H9 (cell line): Measurements from ENCODE around the gene DYRK1A. TPM values are rescaled to one million over a fixed set of nuclear protein-coding genes. Genes with fewer than 3 reads are reported as not detected.

ENCODE experiments used
- DNase-seq: peaks from one replicate; pipeline ENCODE4 v3.0.0-alpha.2; 2017
- H2AFZ ChIP-seq: one replicate; pipeline ENCODE4 v1.6.1; 2013; ENCODE audit warnings: mild to moderate bottlenecking, low read length, control low read depth, moderate library complexity
- H2AK5ac ChIP-seq: 2 replicates; pipeline ENCODE4 v1.6.1; 2013; ENCODE audit warnings: low read length, control low read depth, mixed read lengths; ENCODE audit not compliant: insufficient read length
- H2BK120ac ChIP-seq: one replicate; pipeline ENCODE4 v1.6.1; 2013; ENCODE audit warnings: low read depth, mild to moderate bottlenecking, low read length, control low read depth, inconsistent platforms; ENCODE audit not compliant: poor library complexity, severe bottlenecking
- H2BK12ac ChIP-seq: 2 replicates; pipeline ENCODE4 v1.6.1; 2013; ENCODE audit warnings: low read length, control low read depth, mixed read lengths, low read depth; ENCODE audit not compliant: insufficient read length
- H2BK15ac ChIP-seq: 2 replicates; pipeline ENCODE4 v1.6.1; 2013; ENCODE audit warnings: low read depth, low read length, control low read depth
- H2BK20ac ChIP-seq: one replicate; pipeline ENCODE4 v1.6.1; 2013; ENCODE audit warnings: low read depth, mild to moderate bottlenecking, low read length, control low read depth, inconsistent platforms; ENCODE audit not compliant: poor library complexity, severe bottlenecking
- H2BK5ac ChIP-seq: 2 replicates; pipeline ENCODE4 v1.6.1; 2013; ENCODE audit warnings: low read length, control low read depth, mixed read lengths; ENCODE audit not compliant: insufficient read length
- H3K14ac ChIP-seq: 2 replicates; pipeline ENCODE4 v1.6.1; 2013; ENCODE audit warnings: low read length, control low read depth; ENCODE audit not compliant: insufficient read depth
- H3K18ac ChIP-seq: 2 replicates; pipeline ENCODE4 v1.6.1; 2013; ENCODE audit warnings: low read depth, mild to moderate bottlenecking, mixed read lengths, low read length, control low read depth; ENCODE audit not compliant: insufficient read length
- H3K23ac ChIP-seq: 2 replicates; pipeline ENCODE4 v1.6.1; 2013; ENCODE audit warnings: low read length, control low read depth, mixed read lengths, low read depth; ENCODE audit not compliant: insufficient read length
- H3K23me2 ChIP-seq: 2 replicates; pipeline ENCODE4 v1.6.1; 2013; ENCODE audit warnings: low read depth, mild to moderate bottlenecking, mixed read lengths, low read length, control low read depth; ENCODE audit not compliant: insufficient read length, poor library complexity, severe bottlenecking
- H3K27ac ChIP-seq: 2 replicates; pipeline ENCODE4 v1.5.1; 2013; ENCODE audit warnings: low read length, control low read depth, mixed read lengths, low read depth; ENCODE audit not compliant: insufficient read length
- H3K27me3 ChIP-seq: 2 replicates; pipeline ENCODE4 v1.6.1; 2013; ENCODE audit warnings: low read length, control low read depth, inconsistent platforms; ENCODE audit not compliant: insufficient read depth
- H3K4ac ChIP-seq: 2 replicates; pipeline ENCODE4 v1.6.1; 2013; ENCODE audit warnings: low read depth, mild to moderate bottlenecking, control low read depth, inconsistent platforms, low read length, moderate library complexity
- H3K4me1 ChIP-seq: 2 replicates; pipeline ENCODE4 v1.6.1; 2013; ENCODE audit warnings: low read length, control low read depth, inconsistent platforms; ENCODE audit not compliant: insufficient read depth
- H3K4me2 ChIP-seq: 2 replicates; pipeline ENCODE4 v1.6.1; 2013; ENCODE audit warnings: low read length, control low read depth, mixed read lengths; ENCODE audit not compliant: insufficient read length, insufficient read depth
- H3K56ac ChIP-seq: 2 replicates; pipeline ENCODE4 v1.6.1; 2013; ENCODE audit warnings: low read depth, mild to moderate bottlenecking, mixed read lengths, low read length, control low read depth; ENCODE audit not compliant: insufficient read length
- H3K79me1 ChIP-seq: 2 replicates; pipeline ENCODE4 v1.6.1; 2013; ENCODE audit warnings: low read depth, mild to moderate bottlenecking, moderate library complexity, low read length, control low read depth, inconsistent platforms; ENCODE audit not compliant: insufficient read depth, poor library complexity, severe bottlenecking
- H3K79me2 ChIP-seq: 2 replicates; pipeline ENCODE4 v1.6.1; 2013; ENCODE audit warnings: low read length, control low read depth, inconsistent platforms; ENCODE audit not compliant: insufficient read depth
- H3K9ac ChIP-seq: 2 replicates; pipeline ENCODE4 v1.6.1; 2013; ENCODE audit warnings: low read length, control low read depth, mixed read lengths; ENCODE audit not compliant: insufficient read length; ENCODE audit errors: extremely low read depth
- H3K9me3 ChIP-seq: one replicate; pipeline ENCODE4 v1.6.1; 2013; ENCODE audit warnings: low read depth, low read length, inconsistent platforms; ENCODE audit not compliant: control insufficient read depth
- H3T11ph ChIP-seq: one replicate; pipeline ENCODE4 v1.6.1; 2013; ENCODE audit warnings: mild to moderate bottlenecking, low read length, control low read depth, inconsistent platforms
- H4K20me1 ChIP-seq: one replicate; pipeline ENCODE4 v1.6.1; 2013; ENCODE audit not compliant: control insufficient read depth, insufficient read length, insufficient read depth
- H4K5ac ChIP-seq: 2 replicates; pipeline ENCODE4 v1.6.1; 2013; ENCODE audit warnings: low read depth, mild to moderate bottlenecking, mixed read lengths, low read length, control low read depth; ENCODE audit not compliant: insufficient read length
- H4K8ac ChIP-seq: replicated peaks from 2 replicates; pipeline ENCODE4 v1.6.1; 2013; ENCODE audit warnings: low read length, control low read depth, mixed read lengths, low read depth; ENCODE audit not compliant: insufficient read length
- H4K91ac ChIP-seq: 2 replicates; pipeline ENCODE4 v1.6.1; 2013; ENCODE audit warnings: low read depth, mild to moderate bottlenecking, moderate library complexity, mixed read lengths, low read length, control low read depth; ENCODE audit not compliant: insufficient read length
- H3K27ac Mint-ChIP-seq, 3 experiments: 2 replicates in 2 of 3; 3 replicates in 1 of 3; pipeline ENCODE4 v1.8.0; 2020 to 2021; ENCODE audit warnings: mixed read lengths in 3 of 3, mild to moderate bottlenecking in 1 of 3, moderate library complexity in 1 of 3
- H3K27me3 Mint-ChIP-seq: 2 replicates; pipeline ENCODE4 v1.8.0; 2021; ENCODE audit warnings: low read depth, mild to moderate bottlenecking, moderate library complexity, mixed read lengths
- H3K36me3 Mint-ChIP-seq, 3 experiments: 2 replicates in 2 of 3; 3 replicates in 1 of 3; pipeline ENCODE4 v1.8.0; 2020 to 2021; ENCODE audit warnings: low read depth in 3 of 3, mixed read lengths in 3 of 3; ENCODE audit not compliant: insufficient read depth in 1 of 3
- H3K4me1 Mint-ChIP-seq, 2 experiments: 2 replicates each; pipeline ENCODE4 v1.8.0; 2020; ENCODE audit warnings: mixed read lengths in 2 of 2
- H3K4me3 Mint-ChIP-seq, 2 experiments: 2 replicates in 1 of 2; 3 replicates in 1 of 2; pipeline ENCODE4 v1.8.0; 2020 to 2021; ENCODE audit warnings: mild to moderate bottlenecking in 2 of 2, mixed read lengths in 2 of 2, moderate library complexity in 1 of 2
- H3K9me3 Mint-ChIP-seq, 2 experiments: 2 replicates in 1 of 2; 3 replicates in 1 of 2; pipeline ENCODE4 v1.8.0; 2020; ENCODE audit warnings: mild to moderate bottlenecking in 2 of 2, mixed read lengths in 2 of 2, moderate library complexity in 1 of 2
- CTCF ChIP-seq: fragments of 200-600 bp; sonication (generic); conservative IDR thresholded peaks from 3 replicates; pipeline ENCODE4 v1.8.0; 2021; ENCODE audit warnings: antibody characterized with exemption, mild to moderate bottlenecking
- WGBS: extraction: QIAGEN DNeasy Blood & Tissue Kit; methylation state at CpG from one replicate; pipeline ENCODE4 v1.1.7; 2013; ENCODE audit warnings: missing lambda C conversion rate, low lambda C conversion rate, mixed read lengths; ENCODE audit not compliant: insufficient read length; ENCODE audit errors: extremely low coverage; 5-methylcytosine and 5-hydroxymethylcytosine counted together
- total RNA-seq: library from RNA; stranded (reverse); gene quantifications from 2 replicates; pipeline ENCODE4 v1.2.1, GENCODE V29; 2021

DYRK1A gene
- total RNA-seq, 1 experiment from 2014 or later: 73.6 TPM

DNA sequence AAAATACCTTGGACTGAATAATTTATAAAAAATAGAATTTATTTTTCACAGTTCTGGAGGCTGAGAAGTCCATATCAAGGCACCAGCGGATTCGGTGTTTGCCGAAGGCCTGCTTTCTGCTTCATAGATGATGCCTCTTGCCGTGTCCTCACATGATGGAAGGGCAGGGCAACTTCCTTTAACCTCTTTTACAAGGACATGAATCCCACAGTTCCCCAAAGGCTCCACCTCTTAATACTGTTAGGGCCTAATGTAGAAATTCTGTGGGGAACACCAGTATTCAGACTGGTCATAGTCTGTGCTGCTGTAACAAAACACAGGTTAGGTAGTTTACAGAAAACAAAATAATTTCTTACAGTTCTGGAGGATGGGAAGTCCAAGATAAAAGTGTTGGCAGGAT lies 25.9 kb downstream of the DYRK1A start:
- Histone ChIP-seq H2BK5ac (no peak overlapping the region), H3K23me2 (no peaks in the 10 kb centered on the region), H2BK20ac (no peak overlapping the region), H4K20me1 (no peaks in the 10 kb centered on the region), H3K27ac (no peak overlapping the region), H2BK12ac (no peak overlapping the region), H3K9me3 (no peaks in the 10 kb centered on the region), H3K4ac (no peak overlapping the region), H3T11ph (no peak overlapping the region), H3K18ac (no peak overlapping the region), H3K79me1 (peaks cover 16% of the 10 kb centered on the region), H4K91ac (no peak overlapping the region), H3K4me1 (peaks cover 6% of the 10 kb centered on the region; the same call in 1 of the 2 replicates), H3K9ac (no peak overlapping the region), H3K14ac (no peak overlapping the region), H4K8ac (no peak overlapping the region), H2BK120ac (no peak overlapping the region), H4K5ac (no peak overlapping the region), H3K79me2 (peaks cover 74% of the 10 kb centered on the region; the same call in 1 of the 2 replicates), H2BK15ac (no peak overlapping the region), H2AK5ac (no peak overlapping the region), H3K23ac (no peak overlapping the region), H2AFZ (no peak overlapping the region), H3K27me3 (no peaks in the 10 kb centered on the region), H3K4me2 (no peak overlapping the region), H3K56ac (no peak overlapping the region)
- WGBS: no CpG with 5 or more reads among the region's 4 CpGs
- H3K9me3 Mint-ChIP-seq: no peaks in the 10 kb centered on the region
- no peaks in the 10 kb centered on the region for H3K27me3 Mint-ChIP-seq
- H3K27ac Mint-ChIP-seq: no peak overlapping the region; a peak in 1 of 7 replicates
- H3K4me3 Mint-ChIP-seq: no peak overlapping the region
- TF ChIP-seq CTCF: no peak
- H3K4me1 Mint-ChIP-seq: peaks cover 52 to 59% of the 10 kb centered on the region in 2 experiments
- DNase-seq: no peak
- H3K36me3 Mint-ChIP-seq: no peaks in the 10 kb centered on the region
